Measurements from ENCODE around the gene LMNTD1. TPM values are rescaled to one million over a fixed set of nuclear protein-coding genes. Genes with fewer than 3 reads are reported as not detected.

Gene LMNTD1
- total and polyA plus RNA-seq, 2 of the 4 experiments (the other 2 are of a cell fraction), result 1.5 to 4.3 TPM

DNA sequence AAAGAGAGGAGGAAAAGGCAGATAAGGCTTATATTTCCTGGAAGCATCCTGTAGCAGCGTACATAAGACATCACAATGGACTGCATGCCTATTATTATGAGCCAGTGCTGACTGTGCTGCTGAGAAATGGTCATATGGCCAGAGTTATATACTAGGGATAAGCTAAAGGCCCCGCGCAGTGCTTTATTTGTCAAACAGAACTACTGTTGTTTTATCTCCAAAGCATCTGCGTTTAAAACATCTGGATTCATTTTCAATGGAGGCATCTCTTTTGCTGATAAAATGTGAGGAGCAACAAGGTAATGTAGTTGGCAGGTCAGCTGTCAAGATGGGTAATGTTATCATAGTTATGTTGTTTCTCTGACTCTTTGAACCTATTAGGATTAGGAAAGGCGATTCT lies 28.0 kb upstream of the LMNTD1 start:
- intact Hi-C loops (cut with micrococcal nuclease), result no loop called here

More for the DNA sequence above, 28.0 kb upstream of the LMNTD1 start:
- CTCF ChIA-PET, result no interaction called here
- Histone ChIP-seq H3K4ac (ENCODE audit: low read depth, low read length) (no peak overlapping the region), H2AK9ac (replicated peaks; ENCODE audit: low read depth, low read length, poor library complexity) (no peak overlapping the region), H2BK120ac (ENCODE audit: low read depth, low read length) (no peak overlapping the region), H4K20me1 (ENCODE audit: insufficient read depth, low read length) (no peaks in the 10 kb centered on the region), H3K4me2 (ENCODE audit: low read depth, low read length) (no peak overlapping the region), H3K18ac (ENCODE audit: low read depth, low read length) (no peak overlapping the region), H4K5ac (ENCODE audit: low read depth, low read length) (no peak overlapping the region), H2BK5ac (ENCODE audit: low read depth, low read length, poor library complexity, severe bottlenecking) (no peak overlapping the region), H4K91ac (ENCODE audit: insufficient read depth, low read depth, low read length) (no peak overlapping the region), H3K9ac (ENCODE audit: low read depth, low read length) (no peak overlapping the region), H2AFZ (replicated peaks; ENCODE audit: low read length, poor library complexity) (no peak overlapping the region), H3K14ac (replicated peaks; ENCODE audit: low read depth, low read length) (no peak overlapping the region), H3K23ac (ENCODE audit: low read depth, low read length) (no peak overlapping the region), H3K9me1 (ENCODE audit: insufficient read depth, low read length) (no peaks in the 10 kb centered on the region), H3K4me3 (ENCODE audit: insufficient read depth, low read depth, low read length) (no peak overlapping the region), H3K79me1 (ENCODE audit: low read depth in 1 of 2, low read length in 2 of 2) (no peaks in the 10 kb centered on the region), H3K36me3 (ENCODE audit: control insufficient read depth, insufficient read depth, low read length) (no peaks in the 10 kb centered on the region), H3K4me1 (ENCODE audit: control insufficient read depth, insufficient read depth, low read length) (no peaks in the 10 kb centered on the region), H3K27me3 (ENCODE audit: control insufficient read depth, insufficient read depth, low read length) (no peaks in the 10 kb centered on the region), H4K8ac (ENCODE audit: low read depth in 2 of 2, low read length in 2 of 2) (no peak overlapping the region), H3K27ac (ENCODE audit: insufficient read depth, low read length) (no peak overlapping the region), H2BK15ac (ENCODE audit: low read depth, low read length) (no peak overlapping the region), H2BK20ac (ENCODE audit: low read depth, low read length) (no peak overlapping the region), H3K9me3 (ENCODE audit: control insufficient read depth, insufficient read depth, low read length) (no peaks in the 10 kb centered on the region), H3K56ac (ENCODE audit: extremely low read depth, insufficient read depth, low read length) (no peak overlapping the region), H2AK5ac (ENCODE audit: low read depth, low read length) (no peak overlapping the region)
- TF ChIP-seq CTCF (conservative IDR thresholded peaks at IDR 0.05; ENCODE audit: low read depth, low read length) (no peak), BHLHE40 (IDR thresholded peaks at IDR 0.05; ENCODE audit: low read depth, low read length) (no peak), ELK1 (IDR thresholded peaks at IDR 0.05; ENCODE audit: borderline replicate concordance, low read depth, low read length) (no peak), RFX5 (IDR thresholded peaks at IDR 0.05; ENCODE audit: low read depth, low read length) (no peak), SMC3 (IDR thresholded peaks at IDR 0.05; ENCODE audit: low read depth, low read length) (no peak), CEBPB (IDR thresholded peaks at IDR 0.05; ENCODE audit: low read depth, low read length) (no peak), POLR2A (IDR thresholded peaks at IDR 0.05; ENCODE audit: low read depth, low read length) (no peak), MAFK (IDR thresholded peaks at IDR 0.05; ENCODE audit: low read depth, low read length) (no peak), CHD1 (IDR thresholded peaks at IDR 0.05; ENCODE audit: low read depth, low read length) (no peak)
- DNase-seq (no peak), ATAC-seq (ENCODE audit: low read depth) (no peak)
- in situ Hi-C loops (cut with MboI; ENCODE audit: low sequenced_read_pairs) (no loop called here), dilution Hi-C loops (cut with HindIII; ENCODE audit: low sequenced_read_pairs, unreplicated experiment) (no loop called here)
- 95% methylated on average over 3 of the region's 5 CpGs; no CpG with 5 or more reads in 1 of the 2 experiments for WGBS, 2 experiments (ENCODE audit: extremely low coverage in 2 of 2, insufficient read length in 1 of 2)
- no TSS peak for BruUV-seq (replicated peaks)
- POLR2A ChIA-PET (ENCODE audit: unreplicated experiment), result no interaction called here

Measured in IMR-90 (cell line).